Fibroblast of villous mesenchyme (primary cell): ENCODE results near the gene ID4. TPM values are rescaled to one million over a fixed set of nuclear protein-coding genes. Genes with fewer than 3 reads are reported as not detected.

ENCODE experiments used
- DNase-seq: peaks from one replicate; pipeline ENCODE4 v3.0.0-alpha.2; 2010; ENCODE audit warnings: low read depth
- H3K4me3 ChIP-seq: 2 replicates; pipeline ENCODE4 v1.5.1; 2011; ENCODE audit warnings: low read depth, mild to moderate bottlenecking, low read length
- CTCF ChIP-seq: IDR thresholded peaks from 2 replicates; pipeline ENCODE4 v1.5.1; 2012; ENCODE audit warnings: low read depth, mild to moderate bottlenecking, low read length; ENCODE audit not compliant: insufficient read depth
- total RNA-seq: library from RNA; depleted of rRNA; stranded (reverse); fragments of >200 nt; gene quantifications from 2 replicates; pipeline ENCODE4 v1.2.3, GENCODE V29; 2012

ID4 gene
- total RNA-seq: 2.2 and 4.2 TPM in 2 replicates

GRCh38 chr6:19836799-19837510 lies at the start of gene ID4:
Gene ID4, plus strand, starts transcription at chr6:19837370. Its CDS starts 385 bp downstream, at chr6:19837755.
- H3K4me3 ChIP-seq: peak within 1 kb of the TSS; percentile 55
- no peak for TF ChIP-seq CTCF
- DNase-seq: peak; percentile 76

GRCh38 chr6:19788686-19789085 lies 48.5 kb upstream of the ID4 start:
- DNase-seq: no peak
- no peak for TF ChIP-seq CTCF
- no peak overlapping the region for H3K4me3 ChIP-seq

GRCh38 chr6:19789100-19789803 lies 47.9 kb upstream of the ID4 start:
- H3K4me3 ChIP-seq: no peak overlapping the region
- no peak for TF ChIP-seq CTCF
- DNase-seq: no peak

- no peak for TF ChIP-seq CTCF
- DNase-seq: no peak
- H3K4me3 ChIP-seq: no peak overlapping the region
Measured at GRCh38 chr6:19791267-19791666, 45.9 kb upstream of the ID4 start.

GRCh38 chr6:19795211-19795610 lies 42.0 kb upstream of the ID4 start:
- DNase-seq: no peak
- TF ChIP-seq CTCF: no peak
- no peak overlapping the region for H3K4me3 ChIP-seq

- TF ChIP-seq CTCF: no peak
- no peak for DNase-seq
- H3K4me3 ChIP-seq: no peak overlapping the region
Measured at GRCh38 chr6:19796452-19796851, 40.7 kb upstream of the ID4 start.

- no peak for TF ChIP-seq CTCF
- no peak overlapping the region for H3K4me3 ChIP-seq
- no peak for DNase-seq
Measured at GRCh38 chr6:19798362-19798761, 38.8 kb upstream of the ID4 start.
